ENCODE results near the gene PRKCH. TPM values are rescaled to one million over a fixed set of nuclear protein-coding genes. Genes with fewer than 3 reads are reported as not detected.

The PRKCH gene
- total and polyA plus RNA-seq, 2 of the 13 experiments (the other 11 are each of a cell fraction or from before 2014, with no cell fraction given): 0.48 to 1.3 TPM

DNA sequence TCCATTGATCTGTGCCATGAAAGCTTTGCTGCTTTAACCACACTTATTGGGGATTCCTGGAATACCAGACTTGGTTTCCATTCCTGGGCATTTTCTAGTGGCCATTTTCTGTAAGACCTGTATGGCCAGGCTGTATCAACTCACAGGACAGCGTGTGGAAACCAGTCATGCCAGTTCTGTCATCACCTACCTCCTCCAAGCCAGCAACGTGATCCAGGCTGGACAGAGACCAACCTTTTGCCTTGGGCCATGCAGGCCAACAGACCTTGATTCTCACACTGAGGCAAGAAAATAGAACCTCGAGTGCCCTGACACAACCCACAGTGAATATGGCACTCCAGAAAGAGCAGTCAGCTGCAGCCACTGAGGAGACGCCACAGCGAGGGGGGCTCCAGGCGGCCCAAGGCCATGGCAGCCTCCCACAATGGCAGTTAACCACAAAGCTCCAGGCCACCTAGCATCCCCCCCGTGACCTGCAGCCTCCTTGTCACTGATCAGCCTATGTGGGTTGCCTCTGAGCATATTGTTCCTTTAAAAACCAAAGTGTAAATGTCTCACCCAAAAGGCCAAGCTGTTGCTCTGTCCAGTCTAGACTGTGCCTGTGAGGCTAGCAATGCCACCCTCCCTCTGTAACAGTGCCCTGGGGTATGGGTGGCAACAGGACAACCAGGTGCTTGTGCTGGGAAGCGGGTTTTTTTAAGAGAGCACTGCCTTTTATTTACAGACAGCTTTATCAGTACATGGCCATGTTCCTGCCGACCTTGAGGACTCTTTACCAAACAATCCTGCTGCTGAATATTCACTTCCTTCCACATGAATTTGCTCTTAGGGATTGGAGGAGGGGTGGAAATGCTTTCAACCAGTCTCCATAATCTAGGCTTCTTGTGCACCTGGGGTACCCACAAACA is 205.3 kb downstream of the PRKCH start (continued):
- TF ChIP-seq ZNF766 (CRISPR knock-in tag; IDR thresholded peaks at IDR 0.05; ENCODE audit: borderline replicate concordance): no peak
- TF ChIP-seq, protein P1, sequence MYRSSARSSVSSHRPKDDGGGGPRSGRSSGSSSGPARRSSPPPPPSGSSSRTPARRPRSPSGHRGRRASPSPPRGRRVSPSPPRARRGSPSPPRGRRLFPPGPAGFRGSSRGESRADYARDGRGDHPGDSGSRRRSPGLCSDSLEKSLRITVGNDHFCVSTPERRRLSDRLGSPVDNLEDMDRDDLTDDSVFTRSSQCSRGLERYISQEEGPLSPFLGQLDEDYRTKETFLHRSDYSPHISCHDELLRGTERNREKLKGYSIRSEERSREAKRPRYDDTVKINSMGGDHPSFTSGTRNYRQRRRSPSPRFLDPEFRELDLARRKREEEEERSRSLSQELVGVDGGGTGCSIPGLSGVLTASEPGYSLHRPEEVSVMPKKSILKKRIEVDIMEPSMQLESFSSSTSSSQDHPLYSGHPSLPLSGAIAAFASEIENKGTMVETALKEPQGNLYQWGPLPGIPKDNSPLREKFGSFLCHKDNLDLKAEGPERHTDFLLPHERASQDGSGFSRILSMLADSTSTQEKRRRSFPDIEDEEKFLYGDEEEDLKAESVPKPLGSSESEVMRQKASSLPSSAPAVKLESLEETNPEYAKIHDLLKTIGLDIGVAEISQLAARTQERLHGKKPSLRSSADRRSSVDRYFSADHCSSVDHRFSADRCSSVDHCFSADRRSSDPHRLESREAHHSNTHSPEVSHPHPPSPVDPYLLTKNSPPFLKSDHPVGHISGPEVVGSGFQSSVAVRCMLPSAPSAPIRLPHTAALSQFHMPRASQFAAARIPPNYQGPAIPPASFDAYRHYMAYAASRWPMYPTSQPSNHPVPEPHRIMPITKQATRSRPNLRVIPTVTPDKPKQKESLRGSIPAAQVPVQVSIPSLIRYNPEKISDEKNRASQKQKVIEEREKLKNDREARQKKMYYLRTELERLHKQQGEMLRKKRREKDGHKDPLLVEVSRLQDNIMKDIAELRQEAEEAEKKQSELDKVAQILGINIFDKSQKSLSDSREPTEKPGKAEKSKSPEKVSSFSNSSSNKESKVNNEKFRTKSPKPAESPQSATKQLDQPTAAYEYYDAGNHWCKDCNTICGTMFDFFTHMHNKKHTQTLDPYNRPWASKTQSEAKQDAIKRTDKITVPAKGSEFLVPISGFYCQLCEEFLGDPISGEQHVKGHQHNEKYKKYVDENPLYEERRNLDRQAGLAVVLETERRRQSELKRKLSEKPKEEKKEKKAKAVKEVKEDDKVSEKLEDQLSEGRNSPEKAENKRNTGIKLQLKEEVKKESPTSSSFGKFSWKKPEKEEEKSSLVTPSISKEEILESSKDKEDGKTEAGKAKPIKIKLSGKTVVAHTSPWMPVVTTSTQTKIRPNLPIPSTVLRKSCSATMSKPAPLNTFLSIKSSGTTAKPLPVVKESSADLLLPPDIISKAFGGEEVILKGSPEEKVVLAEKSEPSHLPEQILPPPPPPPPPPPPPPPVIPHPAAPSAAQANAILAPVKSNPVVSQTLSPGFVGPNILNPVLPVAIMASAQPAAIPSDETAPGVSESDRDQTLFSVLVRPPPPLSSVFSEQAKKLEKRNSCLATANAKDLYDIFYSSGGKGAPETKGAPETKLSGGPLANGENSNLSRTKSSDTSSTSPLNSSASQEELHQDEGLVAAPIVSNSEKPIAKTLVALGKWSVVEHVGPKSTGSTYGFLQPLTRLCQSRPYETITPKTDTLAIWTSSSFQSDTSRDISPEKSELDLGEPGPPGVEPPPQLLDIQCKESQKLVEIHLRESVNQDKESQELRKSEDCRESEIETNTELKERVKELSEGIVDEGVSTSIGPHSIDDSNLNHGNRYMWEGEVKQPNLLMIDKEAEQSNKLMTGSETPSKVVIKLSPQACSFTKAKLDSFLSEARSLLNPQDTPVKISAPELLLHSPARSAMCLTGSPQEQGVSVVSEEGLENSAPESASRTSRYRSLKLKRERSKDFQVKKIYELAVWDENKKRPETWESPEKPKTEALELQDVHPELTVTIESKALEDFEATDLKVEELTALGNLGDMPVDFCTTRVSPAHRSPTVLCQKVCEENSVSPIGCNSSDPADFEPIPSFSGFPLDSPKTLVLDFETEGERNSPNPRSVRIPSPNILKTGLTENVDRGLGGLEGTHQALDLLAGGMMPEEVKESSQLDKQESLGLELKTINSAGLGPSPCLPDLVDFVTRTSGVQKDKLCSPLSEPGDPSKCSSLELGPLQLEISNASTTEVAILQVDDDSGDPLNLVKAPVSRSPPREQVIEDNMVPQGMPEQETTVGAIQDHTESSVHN (CRISPR knock-in tag; IDR thresholded peaks at IDR 0.05): no peak
- peak; percentile 73 for TF ChIP-seq POGZ (CRISPR knock-in tag; IDR thresholded peaks at IDR 0.05)
- no peak for TF ChIP-seq NR2F6 (IDR thresholded peaks at IDR 0.05)
- TF ChIP-seq NR2F6 (CRISPR knock-in tag; IDR thresholded peaks at IDR 0.05): peak; percentile 18; the same call in 1 of the 2 replicates
- peak; percentile 34; the same call in 1 of the 2 replicates for TF ChIP-seq ZFY (CRISPR knock-in tag; IDR thresholded peaks at IDR 0.05)
- 0 out of 2 replicates have a peak, but pooled peaks have one; percentile 23 for TF ChIP-seq NFYC (CRISPR knock-in tag; IDR thresholded peaks at IDR 0.05)
- 0 out of 2 replicates have a peak, but pooled peaks have one; percentile 44 for TF ChIP-seq ZNF563 (CRISPR knock-in tag; IDR thresholded peaks at IDR 0.05)
- TF ChIP-seq ISX (CRISPR knock-in tag; conservative IDR thresholded peaks at IDR 0.05): no peak
- no peak for TF ChIP-seq JDP2 (CRISPR knock-in tag; IDR thresholded peaks at IDR 0.05; ENCODE audit: borderline replicate concordance)
- peak; percentile 45; the same call in 1 of the 2 replicates for TF ChIP-seq CBX5 (CRISPR knock-in tag; IDR thresholded peaks at IDR 0.05; ENCODE audit: borderline replicate concordance)
- peak; percentile 53; the same call in 1 of the 2 replicates for TF ChIP-seq ZNF138 (CRISPR knock-in tag; IDR thresholded peaks at IDR 0.05; ENCODE audit: low read depth)
- TF ChIP-seq CREBL2 (CRISPR knock-in tag; IDR thresholded peaks at IDR 0.05; ENCODE audit: borderline replicate concordance): no peak
- peak; percentile 63; the same call in 1 of the 2 replicates for TF ChIP-seq ZNF317 (CRISPR knock-in tag; IDR thresholded peaks at IDR 0.05)
- peak; percentile 56; the same call in 1 of the 2 replicates for TF ChIP-seq ZNF792 (CRISPR knock-in tag; IDR thresholded peaks at IDR 0.05)
- TF ChIP-seq, protein P2, sequence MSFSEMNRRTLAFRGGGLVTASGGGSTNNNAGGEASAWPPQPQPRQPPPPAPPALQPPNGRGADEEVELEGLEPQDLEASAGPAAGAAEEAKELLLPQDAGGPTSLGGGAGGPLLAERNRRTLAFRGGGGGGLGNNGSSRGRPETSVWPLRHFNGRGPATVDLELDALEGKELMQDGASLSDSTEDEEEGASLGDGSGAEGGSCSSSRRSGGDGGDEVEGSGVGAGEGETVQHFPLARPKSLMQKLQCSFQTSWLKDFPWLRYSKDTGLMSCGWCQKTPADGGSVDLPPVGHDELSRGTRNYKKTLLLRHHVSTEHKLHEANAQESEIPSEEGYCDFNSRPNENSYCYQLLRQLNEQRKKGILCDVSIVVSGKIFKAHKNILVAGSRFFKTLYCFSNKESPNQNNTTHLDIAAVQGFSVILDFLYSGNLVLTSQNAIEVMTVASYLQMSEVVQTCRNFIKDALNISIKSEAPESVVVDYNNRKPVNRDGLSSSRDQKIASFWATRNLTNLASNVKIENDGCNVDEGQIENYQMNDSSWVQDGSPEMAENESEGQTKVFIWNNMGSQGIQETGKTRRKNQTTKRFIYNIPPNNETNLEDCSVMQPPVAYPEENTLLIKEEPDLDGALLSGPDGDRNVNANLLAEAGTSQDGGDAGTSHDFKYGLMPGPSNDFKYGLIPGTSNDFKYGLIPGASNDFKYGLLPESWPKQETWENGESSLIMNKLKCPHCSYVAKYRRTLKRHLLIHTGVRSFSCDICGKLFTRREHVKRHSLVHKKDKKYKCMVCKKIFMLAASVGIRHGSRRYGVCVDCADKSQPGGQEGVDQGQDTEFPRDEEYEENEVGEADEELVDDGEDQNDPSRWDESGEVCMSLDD (CRISPR knock-in tag; IDR thresholded peaks at IDR 0.05; ENCODE audit: borderline replicate concordance): no peak
- TF ChIP-seq, protein P3, sequence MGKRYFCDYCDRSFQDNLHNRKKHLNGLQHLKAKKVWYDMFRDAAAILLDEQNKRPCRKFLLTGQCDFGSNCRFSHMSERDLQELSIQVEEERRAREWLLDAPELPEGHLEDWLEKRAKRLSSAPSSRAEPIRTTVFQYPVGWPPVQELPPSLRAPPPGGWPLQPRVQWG (CRISPR knock-in tag; IDR thresholded peaks at IDR 0.05; ENCODE audit: borderline replicate concordance, low read depth): no peak
- peak; percentile 79 for TF ChIP-seq MED1 (CRISPR knock-in tag; IDR thresholded peaks at IDR 0.05)
